Astrocyte (in vitro differentiated cells and primary cell): ENCODE results near the gene DIAPH3. TPM values are rescaled to one million over a fixed set of nuclear protein-coding genes. Genes with fewer than 3 reads are reported as not detected.
A peak's percentile ranks its signal among the peaks of the same experiment; 100 is the strongest.

Experiments
- DNase-seq: peaks from one replicate; pipeline ENCODE4 v3.0.0-alpha.2; 2010; ENCODE audit warnings: low read depth
- FAIRE-seq: peaks from 2 replicates; lab custom pipeline; 2011; peaks lifted over from hg19 to GRCh38; lab: Jason Lieb, UNC
- H2AFZ ChIP-seq: 2 replicates; pipeline ENCODE4 v1.6.0; 2012; ENCODE audit warnings: low read depth, low read length, inconsistent platforms
- H3K27ac ChIP-seq: 2 replicates; pipeline ENCODE4 v1.5.1; 2011; ENCODE audit warnings: low read depth, low read length, inconsistent platforms
- H3K27me3 ChIP-seq: 2 replicates; pipeline ENCODE4 v1.6.0; 2011; ENCODE audit warnings: low read length, inconsistent platforms; ENCODE audit not compliant: insufficient read depth
- H3K36me3 ChIP-seq: 2 replicates; pipeline ENCODE4 v1.5.1; 2011; ENCODE audit warnings: low read length, inconsistent platforms; ENCODE audit not compliant: insufficient read depth
- H3K4me1 ChIP-seq: 2 replicates; pipeline ENCODE4 v1.5.1; 2011; ENCODE audit warnings: low read length, inconsistent platforms; ENCODE audit not compliant: insufficient read depth
- H3K4me2 ChIP-seq: 2 replicates; pipeline ENCODE4 v1.6.0; 2012; ENCODE audit warnings: low read length, inconsistent platforms
- H3K4me3 ChIP-seq: 2 replicates; pipeline ENCODE4 v1.5.1; 2011; ENCODE audit warnings: low read depth, mild to moderate bottlenecking, low read length, inconsistent platforms; ENCODE audit not compliant: insufficient read depth
- H3K79me2 ChIP-seq: 2 replicates; pipeline ENCODE4 v1.6.0; 2012; ENCODE audit warnings: mild to moderate bottlenecking, low read length, inconsistent platforms; ENCODE audit not compliant: insufficient read depth
- H3K9ac ChIP-seq: 2 replicates; pipeline ENCODE4 v1.6.0; 2012; ENCODE audit warnings: mild to moderate bottlenecking, low read length, inconsistent platforms
- H3K9me3 ChIP-seq: 2 replicates; pipeline ENCODE4 v1.5.1; 2012; ENCODE audit warnings: low read depth, mild to moderate bottlenecking, low read length, inconsistent platforms; ENCODE audit not compliant: insufficient read depth
- H4K20me1 ChIP-seq: 2 replicates; pipeline ENCODE4 v1.6.0; 2012; ENCODE audit warnings: low read length, inconsistent platforms; ENCODE audit not compliant: insufficient read depth
- H3K27ac Mint-ChIP-seq: one replicate; pipeline ENCODE4 v1.8.0; 2021; ENCODE audit warnings: mild to moderate bottlenecking, mixed read lengths; ENCODE audit not compliant: unreplicated experiment
- H3K27me3 Mint-ChIP-seq: one replicate; pipeline ENCODE4 v1.8.0; 2021; ENCODE audit warnings: low read depth, mixed read lengths; ENCODE audit not compliant: unreplicated experiment
- H3K36me3 Mint-ChIP-seq: one replicate; pipeline ENCODE4 v1.8.0; 2021; ENCODE audit warnings: low read depth, mixed read lengths; ENCODE audit not compliant: unreplicated experiment
- H3K4me1 Mint-ChIP-seq: one replicate; pipeline ENCODE4 v1.8.0; 2021; ENCODE audit warnings: low read depth, mixed read lengths; ENCODE audit not compliant: unreplicated experiment
- H3K4me3 Mint-ChIP-seq: one replicate; pipeline ENCODE4 v1.8.0; 2021; ENCODE audit warnings: mild to moderate bottlenecking, moderate library complexity, mixed read lengths; ENCODE audit not compliant: unreplicated experiment
- H3K9me3 Mint-ChIP-seq: one replicate; pipeline ENCODE4 v1.8.0; 2021; ENCODE audit warnings: mild to moderate bottlenecking, mixed read lengths; ENCODE audit not compliant: unreplicated experiment
- EZH2 ChIP-seq: IDR thresholded peaks from 2 replicates; pipeline ENCODE4 v1.6.1; 2012; ENCODE audit warnings: mild to moderate bottlenecking, low read length, inconsistent platforms; ENCODE audit not compliant: insufficient read depth
- total RNA-seq: library from RNA; stranded (reverse); gene quantifications from 2 replicates; pipeline ENCODE4 v1.2.1, GENCODE V29; 2021
- TF ChIP-seq, protein P1 (sequence below): IDR thresholded peaks from 2 replicates; pipeline ENCODE4 v1.5.1; 2011; ENCODE audit warnings: low read depth, mild to moderate bottlenecking, inconsistent platforms, low read length, moderate library complexity; ENCODE audit not compliant: insufficient read depth

DIAPH3 gene
- total RNA-seq, 1 donor from 2014 or later, result 19.0 TPM

DNA sequence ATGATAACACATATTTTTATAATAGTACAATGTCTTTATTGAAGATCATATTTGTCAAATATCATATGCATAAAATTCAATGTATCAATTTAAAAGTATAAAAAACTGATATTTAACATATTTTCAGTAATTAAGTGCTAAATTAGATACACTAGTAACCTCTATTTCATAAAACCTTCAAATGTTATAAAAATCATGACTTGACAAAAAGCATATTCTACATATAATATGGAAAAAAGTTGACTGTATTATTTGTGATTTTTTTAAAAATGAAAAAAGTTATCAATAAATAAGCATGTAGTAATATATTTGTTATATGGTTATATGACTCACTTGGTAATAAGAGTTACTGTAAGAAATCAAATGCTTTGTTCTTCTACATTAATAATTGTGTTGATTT is 356.9 kb downstream of the DIAPH3 start:
- Mint-ChIP-seq H3K4me3 (no peak overlapping the region), H3K9me3 (no peaks in the 10 kb centered on the region), H3K27me3 (no peaks in the 10 kb centered on the region), H3K36me3 (no peaks in the 10 kb centered on the region), H3K4me1 (peaks cover 7% of the 10 kb centered on the region), H3K27ac (no peak overlapping the region)
- H2AFZ ChIP-seq, result no peak overlapping the region
- H4K20me1 ChIP-seq, result no peaks in the 10 kb centered on the region
- no peak overlapping the region for H3K9ac ChIP-seq
- TF ChIP-seq, protein P1, sequence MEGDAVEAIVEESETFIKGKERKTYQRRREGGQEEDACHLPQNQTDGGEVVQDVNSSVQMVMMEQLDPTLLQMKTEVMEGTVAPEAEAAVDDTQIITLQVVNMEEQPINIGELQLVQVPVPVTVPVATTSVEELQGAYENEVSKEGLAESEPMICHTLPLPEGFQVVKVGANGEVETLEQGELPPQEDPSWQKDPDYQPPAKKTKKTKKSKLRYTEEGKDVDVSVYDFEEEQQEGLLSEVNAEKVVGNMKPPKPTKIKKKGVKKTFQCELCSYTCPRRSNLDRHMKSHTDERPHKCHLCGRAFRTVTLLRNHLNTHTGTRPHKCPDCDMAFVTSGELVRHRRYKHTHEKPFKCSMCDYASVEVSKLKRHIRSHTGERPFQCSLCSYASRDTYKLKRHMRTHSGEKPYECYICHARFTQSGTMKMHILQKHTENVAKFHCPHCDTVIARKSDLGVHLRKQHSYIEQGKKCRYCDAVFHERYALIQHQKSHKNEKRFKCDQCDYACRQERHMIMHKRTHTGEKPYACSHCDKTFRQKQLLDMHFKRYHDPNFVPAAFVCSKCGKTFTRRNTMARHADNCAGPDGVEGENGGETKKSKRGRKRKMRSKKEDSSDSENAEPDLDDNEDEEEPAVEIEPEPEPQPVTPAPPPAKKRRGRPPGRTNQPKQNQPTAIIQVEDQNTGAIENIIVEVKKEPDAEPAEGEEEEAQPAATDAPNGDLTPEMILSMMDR, result no peak
- no peak for TF ChIP-seq EZH2
- peaks cover 3% of the 10 kb centered on the region for H3K36me3 ChIP-seq
- no peaks in the 10 kb centered on the region for H3K4me1 ChIP-seq
- H3K9me3 ChIP-seq, result no peaks in the 10 kb centered on the region
- H3K27ac ChIP-seq, result no peak overlapping the region
- FAIRE-seq (no peak), DNase-seq (no peak)
- no peaks in the 10 kb centered on the region for H3K27me3 ChIP-seq
- no peak overlapping the region for H3K4me3 ChIP-seq
- no peaks in the 10 kb centered on the region for H3K79me2 ChIP-seq
- H3K4me2 ChIP-seq, result no peak overlapping the region

DNA sequence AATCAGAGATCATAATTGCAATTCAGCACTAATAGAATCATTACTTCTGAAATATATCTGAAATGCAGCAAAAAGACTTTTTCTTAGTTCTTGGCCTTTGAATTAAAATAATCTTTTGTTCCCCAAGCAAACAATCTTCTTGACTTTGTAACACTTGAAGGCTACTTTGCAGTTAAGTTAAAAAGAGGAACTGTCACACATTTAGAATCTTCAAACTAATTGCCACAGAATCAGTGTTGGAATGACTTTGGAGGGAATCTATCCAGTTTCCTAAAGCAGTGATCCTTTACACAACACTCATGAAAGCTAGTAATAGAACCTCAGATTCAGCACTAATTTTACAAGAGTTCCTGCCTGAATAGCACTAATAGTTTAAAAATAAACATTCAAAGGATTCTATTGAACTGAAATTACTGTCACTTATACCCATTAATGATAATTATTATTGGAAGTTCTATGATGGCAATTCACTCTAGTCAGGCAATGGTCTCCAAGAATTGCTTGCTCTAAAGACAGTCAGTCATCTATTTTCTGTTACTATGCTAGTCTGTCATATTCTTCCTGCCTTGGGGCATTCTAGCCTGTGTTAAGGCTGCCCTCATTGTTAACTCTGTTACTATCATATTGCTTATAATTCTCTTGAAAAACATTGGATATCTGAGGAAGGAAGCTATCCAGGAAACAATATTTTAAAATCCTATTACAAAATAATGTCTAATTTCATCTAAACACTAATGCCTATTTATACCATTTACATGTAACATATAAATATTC is 362.4 kb downstream of the DIAPH3 start:
- no peaks in the 10 kb centered on the region for H3K4me1 ChIP-seq
- no peak overlapping the region for H3K27ac ChIP-seq
- no peaks in the 10 kb centered on the region for H3K27me3 Mint-ChIP-seq

More for the DNA sequence above, 362.4 kb downstream of the DIAPH3 start:
- DNase-seq (no peak), FAIRE-seq (peak; percentile 56)
- Histone ChIP-seq H3K4me3 (no peak overlapping the region), H3K9ac (no peak overlapping the region), H3K9me3 (no peaks in the 10 kb centered on the region), H3K79me2 (no peaks in the 10 kb centered on the region), H3K4me2 (no peak overlapping the region), H3K36me3 (no peaks in the 10 kb centered on the region), H2AFZ (no peak overlapping the region), H4K20me1 (no peaks in the 10 kb centered on the region), H3K27me3 (no peaks in the 10 kb centered on the region)
- Mint-ChIP-seq H3K4me1 (peaks cover 7% of the 10 kb centered on the region), H3K27ac (no peak overlapping the region), H3K36me3 (no peaks in the 10 kb centered on the region), H3K9me3 (no peaks in the 10 kb centered on the region), H3K4me3 (no peak overlapping the region)
- TF ChIP-seq EZH2, result no peak
- TF ChIP-seq, protein P1, result no peak
